Measurements from ENCODE around the gene NUP37.

GRCh38 chr12:102033991-102034745 lies 85.7 kb downstream of the NUP37 start:
- no peak for TF ChIP-seq EZH2 (IDR thresholded peaks at IDR 0.05)
- TF ChIP-seq POLR2AphosphoS5 (IDR thresholded peaks at IDR 0.05; ENCODE audit: borderline replicate concordance, low read depth, low read length) = no peak
- no peak for TF ChIP-seq FOXP2 (optimal IDR thresholded peaks at IDR 0.05; ENCODE audit: control extremely low read depth, extremely low read length, insufficient read depth)

All from SK-N-MC (cell line).